HepG2 (cell line): ENCODE data around the gene PROP1.
"Not testable (repeated sequence)": the region's sequence is repeated elsewhere in the genome, so short reads cannot be mapped to it uniquely, and the experiment has no call there.

Source experiments
- JUND ChIP-seq: sonication (generic); formaldehyde crosslinking; IDR thresholded peaks from 2 replicates; pipeline ENCODE4 v1.8.0; 2022; ENCODE audit warnings: mild to moderate bottlenecking, missing genetic modification reagents
- NR3C1 ChIP-seq: sonication (generic); formaldehyde crosslinking; IDR thresholded peaks from 2 replicates; pipeline ENCODE4 v1.4.0; 2020; ENCODE audit warnings: missing genetic modification reagents
- POLR2AphosphoS5 ChIP-seq: IDR thresholded peaks from 2 replicates; pipeline ENCODE4 v1.6.1; 2012; ENCODE audit warnings: low read depth, low read length
- SMAD3 ChIP-seq: sonication (generic); formaldehyde crosslinking; IDR thresholded peaks from 2 replicates; pipeline ENCODE4 v1.4.0; 2020; ENCODE audit warnings: missing genetic modification reagents
- ZBTB21 ChIP-seq: sonication (generic); formaldehyde crosslinking; IDR thresholded peaks from 2 replicates; pipeline ENCODE4 v1.4.0; 2020; ENCODE audit warnings: missing genetic modification reagents
- ZNF780A ChIP-seq: sonication (generic); formaldehyde crosslinking; IDR thresholded peaks from 2 replicates; pipeline ENCODE4 v1.8.0; 2022; ENCODE audit warnings: mild to moderate bottlenecking, missing genetic modification reagents, moderate library complexity
- TF ChIP-seq, protein P1 (sequence below): sonication (generic); formaldehyde crosslinking; IDR thresholded peaks from 2 replicates; pipeline ENCODE4 v1.5.0; 2020; ENCODE audit warnings: mild to moderate bottlenecking, missing genetic modification reagents, moderate library complexity

DNA sequence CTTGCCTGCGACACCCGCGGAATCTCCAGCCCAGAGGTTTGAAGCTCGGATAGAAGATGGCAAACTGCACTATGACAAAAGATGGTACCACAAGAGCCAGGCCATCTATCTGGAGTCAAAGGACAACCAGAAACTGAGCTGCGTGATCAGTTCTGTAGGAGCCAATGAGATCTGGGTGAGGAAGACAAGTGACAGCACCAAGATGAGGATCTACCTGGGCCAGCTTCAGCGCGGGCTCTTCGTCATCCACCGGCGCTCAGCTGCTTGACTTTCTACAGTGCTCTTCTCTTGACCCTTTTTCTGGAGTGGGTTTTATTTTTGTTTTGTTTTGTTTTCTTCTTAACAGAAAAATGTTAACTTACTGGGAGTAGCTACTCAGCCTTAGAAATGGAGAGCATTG lies 24.0 kb downstream of the PROP1 start:
- TF ChIP-seq ZBTB21 (CRISPR knock-in tag); SMAD3 (CRISPR knock-in tag); NR3C1 (CRISPR knock-in tag); ZNF780A; POLR2AphosphoS5; JUND: not testable (repeated sequence)
- TF ChIP-seq, protein P1, sequence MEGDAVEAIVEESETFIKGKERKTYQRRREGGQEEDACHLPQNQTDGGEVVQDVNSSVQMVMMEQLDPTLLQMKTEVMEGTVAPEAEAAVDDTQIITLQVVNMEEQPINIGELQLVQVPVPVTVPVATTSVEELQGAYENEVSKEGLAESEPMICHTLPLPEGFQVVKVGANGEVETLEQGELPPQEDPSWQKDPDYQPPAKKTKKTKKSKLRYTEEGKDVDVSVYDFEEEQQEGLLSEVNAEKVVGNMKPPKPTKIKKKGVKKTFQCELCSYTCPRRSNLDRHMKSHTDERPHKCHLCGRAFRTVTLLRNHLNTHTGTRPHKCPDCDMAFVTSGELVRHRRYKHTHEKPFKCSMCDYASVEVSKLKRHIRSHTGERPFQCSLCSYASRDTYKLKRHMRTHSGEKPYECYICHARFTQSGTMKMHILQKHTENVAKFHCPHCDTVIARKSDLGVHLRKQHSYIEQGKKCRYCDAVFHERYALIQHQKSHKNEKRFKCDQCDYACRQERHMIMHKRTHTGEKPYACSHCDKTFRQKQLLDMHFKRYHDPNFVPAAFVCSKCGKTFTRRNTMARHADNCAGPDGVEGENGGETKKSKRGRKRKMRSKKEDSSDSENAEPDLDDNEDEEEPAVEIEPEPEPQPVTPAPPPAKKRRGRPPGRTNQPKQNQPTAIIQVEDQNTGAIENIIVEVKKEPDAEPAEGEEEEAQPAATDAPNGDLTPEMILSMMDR (CRISPR knock-in tag): not testable (repeated sequence)
